SJSA1 (cell line): Measurements from ENCODE around the gene PRKCE. TPM values are rescaled to one million over a fixed set of nuclear protein-coding genes. Genes with fewer than 3 reads are reported as not detected.

ENCODE experiments used
- DNase-seq, 2 experiments: peaks; one replicate each; pipeline ENCODE4 v3.0.0-alpha.2; 2015 to 2020; ENCODE audit warnings: low spot score in 2 of 2, low read depth in 1 of 2
- H3K27ac ChIP-seq: fragments of 250-450 bp; sonication (Bioruptor Pico); 2 replicates; pipeline ENCODE4 v1.5.1; 2020; ENCODE audit warnings: mild to moderate bottlenecking, moderate library complexity
- H3K27me3 ChIP-seq: fragments of 250-450 bp; sonication (Bioruptor Pico); replicated peaks from 2 replicates; pipeline ENCODE4 v1.5.1; 2020; ENCODE audit warnings: mild to moderate bottlenecking, moderate library complexity
- H3K36me3 ChIP-seq: fragments of 250-450 bp; sonication (Bioruptor Pico); 2 replicates; pipeline ENCODE4 v1.5.1; 2020; ENCODE audit warnings: mild to moderate bottlenecking
- H3K4me1 ChIP-seq: fragments of 250-450 bp; sonication (Bioruptor Pico); replicated peaks from 2 replicates; pipeline ENCODE4 v1.6.1; 2021; ENCODE audit warnings: mild to moderate bottlenecking
- H3K4me3 ChIP-seq: fragments of 250-450 bp; sonication (Bioruptor Pico); 2 replicates; pipeline ENCODE4 v1.5.1; 2020; ENCODE audit warnings: mild to moderate bottlenecking
- H3K9me3 ChIP-seq: fragments of 250-450 bp; sonication (Bioruptor Pico); replicated peaks from 2 replicates; pipeline ENCODE4 v1.5.1; 2020; ENCODE audit warnings: mild to moderate bottlenecking
- total RNA-seq: library from RNA; depleted of rRNA; stranded (reverse); fragments of >200 nt; shearing (Covaris generic); gene quantifications from 2 replicates; pipeline ENCODE4 v1.2.3, GENCODE V29; 2014

PRKCE gene
- total RNA-seq, 1 experiment from 2014 or later, result 43.3 TPM

DNA sequence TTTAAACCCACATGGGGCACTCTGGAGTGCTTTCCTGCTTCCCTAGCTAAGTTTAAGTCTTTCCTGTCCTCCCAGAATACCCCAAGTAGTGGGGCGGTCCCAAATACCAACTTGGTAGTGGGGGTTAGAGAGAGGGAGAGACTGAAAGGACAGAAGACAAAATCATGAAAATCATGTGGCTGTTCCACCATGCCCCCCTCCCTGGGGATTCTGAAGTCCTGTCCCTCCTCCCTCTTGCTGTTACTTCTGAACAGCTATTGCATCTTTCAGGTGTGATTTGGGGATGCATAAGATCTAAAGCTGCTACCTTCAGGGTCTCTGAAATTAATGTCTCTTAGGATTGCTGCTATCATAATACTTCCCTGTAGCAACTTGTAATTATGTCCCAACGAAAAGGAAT is 378.9 kb downstream of the PRKCE start:
- Histone ChIP-seq H3K27me3 (no peaks in the 10 kb centered on the region), H3K4me1 (peaks cover 21% of the 10 kb centered on the region), H3K36me3 (no peaks in the 10 kb centered on the region), H3K4me3 (no peak overlapping the region), H3K27ac (peak overlapping the region; percentile 65), H3K9me3 (no peaks in the 10 kb centered on the region)
- no peak for DNase-seq

DNA sequence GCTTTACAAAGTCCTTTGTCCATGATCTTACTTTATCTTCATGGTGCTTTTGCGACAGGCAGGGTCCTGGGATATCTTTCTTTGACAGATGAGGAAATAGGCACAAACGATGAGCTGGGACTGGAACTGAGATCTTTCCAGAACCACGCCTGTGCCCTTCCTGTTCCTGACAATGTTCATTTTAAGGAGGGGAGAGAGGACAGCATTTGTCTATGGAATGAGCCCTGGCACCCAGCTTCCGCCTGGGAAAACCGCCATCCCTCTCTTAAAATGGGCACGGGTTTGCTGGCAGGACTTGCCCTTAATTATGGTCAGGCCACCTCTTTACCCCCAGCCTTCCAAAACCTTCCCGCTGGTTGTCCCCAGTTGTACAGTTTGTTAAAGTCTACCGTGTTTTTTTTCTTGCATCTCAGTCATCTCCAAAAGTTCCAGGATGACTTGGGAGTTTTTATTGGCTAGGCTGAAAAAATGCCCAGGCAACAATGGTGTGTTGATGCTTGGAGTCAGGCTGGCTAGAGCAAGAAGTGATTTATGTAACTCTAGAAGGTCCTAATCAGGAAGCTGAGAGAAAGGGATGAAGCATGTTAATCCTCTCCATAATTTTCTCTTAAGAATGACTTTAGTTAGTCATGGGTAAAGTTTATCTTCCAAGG is 380.8 kb downstream of the PRKCE start:
- no peak for DNase-seq
- no peak overlapping the region for H3K27ac ChIP-seq
- no peaks in the 10 kb centered on the region for H3K9me3 ChIP-seq
- H3K27me3 ChIP-seq, result no peaks in the 10 kb centered on the region
- H3K4me1 ChIP-seq, result peaks cover 37% of the 10 kb centered on the region
- H3K4me3 ChIP-seq, result no peak overlapping the region
- no peaks in the 10 kb centered on the region for H3K36me3 ChIP-seq

DNA sequence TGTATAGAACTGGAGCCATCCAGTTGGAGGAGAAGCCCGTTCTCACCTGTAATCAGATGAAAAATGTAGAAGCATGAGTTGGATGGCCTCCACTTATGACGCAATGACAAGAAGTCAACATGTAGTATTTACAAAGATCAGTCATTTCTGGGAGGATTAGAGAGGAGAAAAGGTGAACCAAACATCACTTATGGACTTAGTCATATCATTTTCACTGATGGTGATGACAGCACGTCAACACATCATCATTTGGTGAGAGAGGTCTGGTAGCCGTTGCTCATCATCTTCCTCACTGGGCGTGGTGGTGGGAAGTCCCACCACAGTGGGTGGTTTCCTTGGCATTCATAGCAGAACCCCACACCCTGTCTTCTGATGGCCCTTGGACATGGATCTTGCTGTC is 381.5 kb downstream of the PRKCE start:
- DNase-seq, result no peak
- Histone ChIP-seq H3K27ac (no peak overlapping the region), H3K9me3 (no peaks in the 10 kb centered on the region), H3K4me3 (no peak overlapping the region), H3K4me1 (peaks cover 45% of the 10 kb centered on the region), H3K36me3 (no peaks in the 10 kb centered on the region), H3K27me3 (no peaks in the 10 kb centered on the region)

DNA sequence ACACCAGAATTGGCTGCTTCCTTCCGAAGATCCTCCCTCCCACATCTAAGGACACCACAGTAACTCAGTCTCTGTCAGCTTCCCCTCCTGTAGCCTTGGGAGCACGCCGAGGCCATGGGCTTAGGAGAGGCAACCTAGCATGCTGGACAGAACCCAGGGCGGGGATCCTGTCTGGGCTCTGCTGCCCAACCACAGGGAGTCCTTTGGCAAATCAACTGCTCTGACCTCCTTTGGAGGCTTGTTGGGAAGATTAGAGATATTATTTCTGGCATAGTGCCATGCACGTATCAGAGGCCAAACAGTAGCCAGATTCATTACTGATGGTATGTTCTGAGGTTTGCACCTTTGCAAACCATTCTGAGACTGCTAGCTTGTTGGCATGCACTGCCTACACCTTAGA is 383.1 kb downstream of the PRKCE start:
- no peaks in the 10 kb centered on the region for H3K36me3 ChIP-seq
- DNase-seq, result no peak
- H3K9me3 ChIP-seq, result no peaks in the 10 kb centered on the region
- H3K27me3 ChIP-seq, result no peaks in the 10 kb centered on the region
- H3K4me3 ChIP-seq, result no peak overlapping the region
- peaks cover 47% of the 10 kb centered on the region for H3K4me1 ChIP-seq
- no peak overlapping the region for H3K27ac ChIP-seq

DNA sequence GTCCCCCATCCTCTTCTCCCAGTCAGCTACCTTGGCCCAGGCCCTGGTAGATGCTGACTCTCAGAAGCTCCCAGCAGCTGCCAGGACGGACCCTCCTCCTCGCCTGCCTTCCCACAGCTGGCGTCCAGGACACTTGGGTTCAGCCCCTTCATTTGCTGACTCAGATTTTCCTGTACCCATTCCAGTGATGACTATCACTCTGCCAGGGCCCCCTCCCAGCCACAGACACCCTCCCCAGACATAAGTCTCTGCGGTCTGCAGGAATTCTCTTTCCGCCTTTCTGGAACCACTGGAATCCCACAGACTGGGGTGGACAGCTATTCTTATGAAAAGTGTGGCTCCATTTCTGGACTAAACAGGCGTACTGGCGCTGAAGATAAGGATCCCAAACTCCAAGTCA is 385.5 kb downstream of the PRKCE start:
- no peak overlapping the region for H3K4me3 ChIP-seq
- H3K27ac ChIP-seq, result peak overlapping the region; percentile 88
- DNase-seq, result peak; percentile 94

DNA sequence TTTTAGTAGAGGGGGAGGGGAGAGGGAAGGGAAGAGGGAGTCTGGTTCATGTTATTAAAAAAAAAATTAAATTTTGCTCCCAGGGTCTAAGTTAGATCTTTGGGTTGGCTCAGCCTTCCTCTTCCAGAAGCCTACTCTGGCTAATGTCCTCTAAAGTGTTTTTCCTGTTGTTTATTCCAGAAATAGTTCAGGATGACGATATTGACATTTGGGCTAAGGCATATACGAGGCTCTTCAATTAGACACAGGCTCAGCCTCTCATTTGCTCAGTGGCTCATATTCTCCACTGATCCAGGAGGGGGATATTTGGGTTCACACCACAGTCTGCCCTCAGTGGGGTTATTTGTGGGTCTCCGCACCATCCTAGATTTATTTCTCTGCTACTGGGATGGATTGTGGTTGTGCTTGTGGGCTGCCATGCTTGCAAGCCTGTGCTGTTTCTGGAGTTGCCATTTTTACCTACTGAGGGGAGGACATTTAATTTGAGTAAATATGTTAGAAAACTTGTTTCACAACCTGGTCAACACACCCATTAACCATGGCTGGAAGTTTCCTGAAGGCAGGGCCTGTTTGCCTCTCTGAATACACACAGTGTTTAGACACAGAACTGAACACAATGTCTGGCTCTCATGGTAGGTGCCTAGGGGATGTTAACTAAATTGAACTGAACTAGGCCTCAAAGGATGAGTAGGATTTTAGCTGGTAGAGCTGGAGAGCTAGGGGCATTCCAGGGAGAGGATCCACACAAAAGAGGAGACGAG is 388.2 kb downstream of the PRKCE start:
- DNase-seq, result no peak
- H3K9me3 ChIP-seq, result no peaks in the 10 kb centered on the region
- H3K27ac ChIP-seq, result no peak overlapping the region
- no peaks in the 10 kb centered on the region for H3K36me3 ChIP-seq
- H3K27me3 ChIP-seq, result no peaks in the 10 kb centered on the region
- H3K4me1 ChIP-seq, result peaks cover 53% of the 10 kb centered on the region
- H3K4me3 ChIP-seq, result no peak overlapping the region

More for the DNA sequence above, 385.5 kb downstream of the PRKCE start:
- Histone ChIP-seq H3K27me3 (no peaks in the 10 kb centered on the region), H3K9me3 (no peaks in the 10 kb centered on the region), H3K36me3 (no peaks in the 10 kb centered on the region), H3K4me1 (peaks cover 47% of the 10 kb centered on the region)

DNA sequence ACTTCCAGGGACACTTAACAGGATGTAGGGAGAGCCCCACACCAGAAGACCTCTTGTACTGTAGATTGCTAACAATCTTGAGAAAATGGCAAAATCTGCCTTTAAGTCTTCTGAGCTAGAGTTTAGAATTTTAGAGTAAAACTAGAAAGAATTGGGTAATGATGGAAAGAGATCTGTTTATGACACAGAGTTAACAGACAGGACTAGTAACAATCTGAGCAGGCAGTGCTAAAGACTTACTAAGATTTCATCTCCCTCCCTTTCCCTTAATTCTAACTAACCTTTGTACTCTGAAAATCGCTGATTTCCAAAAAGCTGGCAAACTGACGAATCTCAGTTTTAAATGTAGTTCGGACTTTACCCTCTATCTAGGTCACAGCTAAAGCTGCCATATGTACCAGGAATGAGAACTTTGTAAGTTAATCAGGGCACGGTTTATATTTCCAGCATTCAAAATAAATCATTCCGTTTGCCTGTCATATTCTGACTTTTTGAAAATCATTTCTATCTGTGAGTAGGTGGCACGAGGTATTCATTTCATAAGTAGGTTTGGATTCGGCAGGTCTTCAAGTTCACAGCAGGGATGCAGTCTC is 389.2 kb downstream of the PRKCE start:
- no peak for DNase-seq
- Histone ChIP-seq H3K27me3 (no peaks in the 10 kb centered on the region), H3K4me3 (no peak overlapping the region), H3K9me3 (no peaks in the 10 kb centered on the region), H3K27ac (no peak overlapping the region), H3K36me3 (no peaks in the 10 kb centered on the region), H3K4me1 (peaks cover 53% of the 10 kb centered on the region)

DNA sequence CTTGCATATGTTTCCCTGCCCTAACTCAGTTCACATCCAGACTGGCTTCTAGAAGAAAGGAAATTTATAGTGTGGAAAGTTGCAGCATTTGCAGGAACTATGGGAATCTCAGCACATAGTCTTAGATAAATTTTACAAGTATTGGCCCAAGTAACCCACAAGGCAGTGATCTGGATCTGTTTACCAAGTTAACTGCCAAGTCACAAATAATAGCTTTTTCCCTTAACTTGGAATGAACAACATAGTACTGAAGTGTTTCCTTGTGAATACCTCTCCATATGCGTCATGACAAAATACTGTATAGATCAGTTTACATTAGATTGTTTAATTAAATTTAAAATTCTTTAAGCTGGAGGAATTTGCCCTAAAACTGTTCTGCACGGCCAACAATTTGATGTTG is 390.0 kb downstream of the PRKCE start:
- DNase-seq, result no peak
- Histone ChIP-seq H3K9me3 (no peaks in the 10 kb centered on the region), H3K27ac (no peak overlapping the region), H3K4me1 (peaks cover 45% of the 10 kb centered on the region), H3K36me3 (no peaks in the 10 kb centered on the region), H3K4me3 (no peak overlapping the region), H3K27me3 (no peaks in the 10 kb centered on the region)

DNA sequence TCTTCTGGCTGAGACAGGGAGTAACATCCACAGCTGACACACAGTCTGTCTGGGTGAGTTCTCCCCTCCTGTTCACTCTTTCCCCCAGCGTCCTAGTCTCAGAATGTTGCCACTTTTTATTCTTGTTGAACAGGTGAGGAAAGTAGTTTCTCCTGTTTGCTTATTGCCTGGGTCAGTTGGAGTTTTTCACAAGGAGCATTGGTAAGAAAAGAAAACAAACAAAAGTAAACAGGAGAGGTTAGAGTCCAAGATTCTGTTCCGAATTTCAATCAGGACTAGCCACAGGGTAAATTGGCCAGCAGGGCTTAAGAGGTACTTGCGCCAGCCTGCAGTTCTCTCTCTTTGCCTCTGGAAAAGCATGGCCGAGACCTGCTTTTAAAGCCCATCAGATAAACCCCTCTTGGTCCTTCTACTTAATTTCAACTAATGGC is 390.7 kb downstream of the PRKCE start:
- no peak overlapping the region for H3K4me3 ChIP-seq
- no peaks in the 10 kb centered on the region for H3K9me3 ChIP-seq
- DNase-seq, result no peak
- no peaks in the 10 kb centered on the region for H3K36me3 ChIP-seq
- H3K27me3 ChIP-seq, result no peaks in the 10 kb centered on the region
- H3K4me1 ChIP-seq, result peaks cover 37% of the 10 kb centered on the region
- no peak overlapping the region for H3K27ac ChIP-seq

DNA sequence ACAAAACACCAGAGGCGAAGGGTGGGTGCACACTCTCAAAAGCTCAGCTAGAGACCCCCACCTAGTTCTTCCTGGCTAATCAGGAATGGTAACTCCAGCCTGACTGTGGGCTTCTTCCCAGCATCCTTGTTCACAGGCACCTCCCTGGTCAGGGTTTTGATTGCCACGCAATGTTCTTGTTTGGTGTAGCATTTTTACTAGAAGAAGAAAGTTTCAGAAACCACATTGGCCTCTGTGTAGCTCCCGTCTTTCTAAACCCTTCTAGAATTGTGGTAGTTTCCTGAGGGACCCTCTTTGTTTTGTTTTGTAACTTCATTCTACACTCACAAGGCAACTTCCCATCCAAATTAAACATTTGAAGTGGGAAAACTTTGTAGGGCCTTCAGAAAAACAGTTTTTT is 391.2 kb downstream of the PRKCE start:
- no peaks in the 10 kb centered on the region for H3K9me3 ChIP-seq
- H3K4me1 ChIP-seq, result peaks cover 32% of the 10 kb centered on the region
- H3K36me3 ChIP-seq, result no peaks in the 10 kb centered on the region
- DNase-seq, result no peak
- no peaks in the 10 kb centered on the region for H3K27me3 ChIP-seq
- H3K4me3 ChIP-seq, result no peak overlapping the region
- no peak overlapping the region for H3K27ac ChIP-seq

DNA sequence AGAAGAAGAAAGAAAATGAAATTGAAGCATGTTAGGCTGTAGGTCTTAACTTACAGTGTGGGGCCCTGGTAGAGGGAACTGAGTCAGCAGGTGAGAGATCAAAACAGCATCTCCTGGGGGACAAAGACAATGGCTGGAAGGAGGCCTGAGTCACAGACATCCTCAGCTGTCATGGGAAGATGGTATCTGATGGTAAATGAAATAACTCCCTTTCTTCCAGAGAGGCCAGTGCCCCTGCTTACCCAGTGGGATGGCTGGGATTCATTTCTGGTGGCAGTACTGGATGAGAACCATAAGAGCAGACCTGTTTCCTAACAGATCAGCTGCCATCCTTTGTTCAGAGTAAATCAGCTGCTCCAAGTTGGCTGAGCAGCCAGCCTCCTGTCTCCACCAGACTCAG is 394.4 kb downstream of the PRKCE start:
- H3K36me3 ChIP-seq, result no peaks in the 10 kb centered on the region
- no peaks in the 10 kb centered on the region for H3K9me3 ChIP-seq
- DNase-seq, result no peak
- no peak overlapping the region for H3K4me3 ChIP-seq
- no peak overlapping the region for H3K27ac ChIP-seq
- peaks cover 16% of the 10 kb centered on the region for H3K4me1 ChIP-seq
- no peaks in the 10 kb centered on the region for H3K27me3 ChIP-seq

DNA sequence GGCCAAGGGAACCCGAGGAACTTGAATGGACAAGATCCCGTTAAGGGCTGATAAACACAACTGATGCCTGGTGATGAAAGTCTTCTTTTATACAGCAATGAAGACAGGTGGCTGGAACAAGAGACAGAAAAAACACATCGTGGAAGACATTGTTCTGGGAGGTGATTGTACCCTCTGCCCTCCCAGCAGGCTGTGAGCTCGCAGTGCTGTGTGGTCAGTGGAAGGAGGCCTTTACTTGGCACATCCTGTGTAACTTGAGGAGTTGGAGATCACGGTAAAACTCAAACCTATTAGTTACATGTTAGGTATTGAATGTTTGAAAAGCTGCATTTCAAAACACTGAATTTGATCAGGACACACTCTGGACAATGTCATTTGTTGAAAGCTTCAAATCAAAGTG is 395.8 kb downstream of the PRKCE start:
- no peaks in the 10 kb centered on the region for H3K9me3 ChIP-seq
- no peak overlapping the region for H3K27ac ChIP-seq
- H3K4me1 ChIP-seq, result peaks cover 2% of the 10 kb centered on the region
- no peak for DNase-seq
- H3K36me3 ChIP-seq, result no peaks in the 10 kb centered on the region
- no peaks in the 10 kb centered on the region for H3K27me3 ChIP-seq
- H3K4me3 ChIP-seq, result no peak overlapping the region

DNA sequence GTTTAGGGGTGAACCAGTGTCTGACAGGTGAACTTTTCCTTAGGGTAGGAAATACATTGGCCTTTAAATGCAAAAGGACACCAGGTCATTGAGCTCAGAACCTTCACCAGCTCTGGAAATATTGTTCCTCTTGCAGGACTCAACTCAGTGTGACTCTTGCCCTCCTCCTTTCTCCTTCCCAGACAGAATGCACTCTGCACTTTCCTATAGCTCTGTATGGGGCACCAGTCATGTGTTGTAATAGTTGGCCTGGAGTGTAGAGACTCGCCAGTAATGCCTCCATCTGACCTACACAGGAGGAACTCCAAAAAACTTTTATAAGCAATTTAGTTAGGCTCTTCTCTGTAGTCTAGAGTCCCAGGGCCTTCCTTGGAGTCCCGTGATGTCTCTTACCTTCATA is 397.2 kb downstream of the PRKCE start:
- H3K27ac ChIP-seq, result no peak overlapping the region
- no peak overlapping the region for H3K4me3 ChIP-seq
- no peaks in the 10 kb centered on the region for H3K4me1 ChIP-seq
- no peak for DNase-seq
- H3K9me3 ChIP-seq, result no peaks in the 10 kb centered on the region
- H3K27me3 ChIP-seq, result no peaks in the 10 kb centered on the region
- H3K36me3 ChIP-seq, result no peaks in the 10 kb centered on the region

DNA sequence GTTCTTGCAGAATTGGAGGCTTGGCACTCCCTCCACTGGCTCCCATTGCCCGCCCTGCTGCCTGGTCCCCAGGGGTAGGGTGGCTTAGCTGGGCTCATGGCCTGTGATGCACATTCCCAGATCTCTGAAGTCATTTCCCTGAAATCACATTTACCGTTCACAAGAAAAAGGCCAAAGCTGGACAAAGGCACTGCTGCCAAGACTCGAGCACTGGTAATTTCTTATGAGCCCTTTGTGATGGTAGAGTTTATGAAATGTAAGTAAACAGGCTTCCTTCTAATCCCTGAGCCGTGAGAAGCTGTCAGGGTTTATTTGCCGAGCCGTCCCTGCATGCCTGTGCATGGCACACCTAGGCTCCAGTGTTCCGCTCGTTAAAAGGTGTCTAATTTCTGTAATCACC is 398.6 kb downstream of the PRKCE start:
- no peaks in the 10 kb centered on the region for H3K27me3 ChIP-seq

More for the DNA sequence above, 398.6 kb downstream of the PRKCE start:
- no peaks in the 10 kb centered on the region for H3K9me3 ChIP-seq
- H3K4me3 ChIP-seq, result no peak overlapping the region
- H3K27ac ChIP-seq, result no peak overlapping the region
- no peaks in the 10 kb centered on the region for H3K36me3 ChIP-seq
- no peak for DNase-seq
- no peaks in the 10 kb centered on the region for H3K4me1 ChIP-seq
